ENCODE data around the gene PDE6D.

PDE6D gene

GRCh38 chr2:231720987-231721966 is 59.8 kb downstream of the PDE6D start:
- H2AFZ ChIP-seq (ENCODE audit: low read depth, low read length), result no peak overlapping the region
- H3K9me3 ChIP-seq (ENCODE audit: insufficient read depth, low read length), result no peaks in the 10 kb centered on the region
- H3K79me2 ChIP-seq (ENCODE audit: low read length), result no peaks in the 10 kb centered on the region
- H3K4me2 ChIP-seq (ENCODE audit: low read length), result peak overlapping the region; percentile 69
- H3K27me3 ChIP-seq (ENCODE audit: low read depth, low read length), result no peaks in the 10 kb centered on the region
- H3K9ac ChIP-seq (ENCODE audit: low read length), result peak overlapping the region; percentile 62
- TF ChIP-seq CTCF (IDR thresholded peaks at IDR 0.05; ENCODE audit: low read depth, low read length) (peak; percentile 15), EZH2phosphoT487 (IDR thresholded peaks at IDR 0.05; ENCODE audit: low read depth) (no peak)
- H4K20me1 ChIP-seq (ENCODE audit: insufficient read depth, low read length), result no peaks in the 10 kb centered on the region
- H3K36me3 ChIP-seq (replicated peaks; ENCODE audit: low read depth, low read length), result no peaks in the 10 kb centered on the region
- peak overlapping the region; percentile 97 for H3K27ac ChIP-seq (ENCODE audit: low read length)
- peak overlapping the region; percentile 30; the same call in 1 of the 2 replicates for H3K4me3 ChIP-seq (ENCODE audit: low read length)
- H3K4me1 ChIP-seq (ENCODE audit: low read length), result peaks cover 38% of the 10 kb centered on the region

GRCh38 chr2:231720292-231720986 is 60.6 kb downstream of the PDE6D start:
- Histone ChIP-seq H3K4me1 (ENCODE audit: low read length) (peaks cover 38% of the 10 kb centered on the region), H3K9me3 (ENCODE audit: insufficient read depth, low read length) (no peaks in the 10 kb centered on the region), H3K36me3 (replicated peaks; ENCODE audit: low read depth, low read length) (no peaks in the 10 kb centered on the region), H3K4me2 (ENCODE audit: low read length) (peak overlapping the region; percentile 69), H3K9ac (ENCODE audit: low read length) (peak overlapping the region; percentile 19; the same call in 1 of the 2 replicates), H3K79me2 (ENCODE audit: low read length) (no peaks in the 10 kb centered on the region; the same call in 1 of the 2 replicates), H3K4me3 (ENCODE audit: low read length) (peak overlapping the region; percentile 30; the same call in 1 of the 2 replicates), H2AFZ (ENCODE audit: low read depth, low read length) (no peak overlapping the region; the same call in 1 of the 2 replicates), H4K20me1 (ENCODE audit: insufficient read depth, low read length) (no peaks in the 10 kb centered on the region), H3K27ac (ENCODE audit: low read length) (peak overlapping the region; percentile 97), H3K27me3 (ENCODE audit: low read depth, low read length) (no peaks in the 10 kb centered on the region)
- no peak for TF ChIP-seq CTCF (IDR thresholded peaks at IDR 0.05; ENCODE audit: low read depth, low read length)
- TF ChIP-seq EZH2phosphoT487 (IDR thresholded peaks at IDR 0.05; ENCODE audit: low read depth), result no peak

- no peak overlapping the region for H3K4me2 ChIP-seq (ENCODE audit: low read length)
Observed at GRCh38 chr2:231718799-231719198, 62.3 kb downstream of the PDE6D start.

More at GRCh38 chr2:231718799-231719198, 62.3 kb downstream of the PDE6D start:
- Histone ChIP-seq H3K79me2 (ENCODE audit: low read length) (peaks cover 3% of the 10 kb centered on the region; the same call in 1 of the 2 replicates), H2AFZ (ENCODE audit: low read depth, low read length) (no peak overlapping the region), H3K4me1 (ENCODE audit: low read length) (peaks cover 40% of the 10 kb centered on the region), H3K27me3 (ENCODE audit: low read depth, low read length) (no peaks in the 10 kb centered on the region), H3K9ac (ENCODE audit: low read length) (no peak overlapping the region), H3K9me3 (ENCODE audit: insufficient read depth, low read length) (no peaks in the 10 kb centered on the region), H4K20me1 (ENCODE audit: insufficient read depth, low read length) (peaks cover 8% of the 10 kb centered on the region; the same call in 1 of the 2 replicates), H3K36me3 (replicated peaks; ENCODE audit: low read depth, low read length) (peaks cover 5% of the 10 kb centered on the region), H3K4me3 (ENCODE audit: low read length) (no peak overlapping the region), H3K27ac (ENCODE audit: low read length) (no peak overlapping the region)
- TF ChIP-seq CTCF (IDR thresholded peaks at IDR 0.05; ENCODE audit: low read depth, low read length) (no peak), EZH2phosphoT487 (IDR thresholded peaks at IDR 0.05; ENCODE audit: low read depth) (no peak)

All from OCI-LY3 (cell line).